CD8-positive, alpha-beta memory T cell (primary cell): ENCODE data around the gene ZFPM1. TPM values are rescaled to one million over a fixed set of nuclear protein-coding genes. Genes with fewer than 3 reads are reported as not detected.

Experiments
- CTCF ChIA-PET: fragments of 350-600 bp; sonication (Branson Sonifier 250); formaldehyde crosslinking; loops from one replicate; lab custom pipeline; 2021; ENCODE audit warnings: antibody characterized with exemption; lab: Charles Lee
- POLR2A ChIA-PET: fragments of 350-600 bp; sonication (Branson Sonifier 250); formaldehyde crosslinking; loops from one replicate; lab custom pipeline; 2021; ENCODE audit warnings: antibody characterized with exemption; lab: Charles Lee
- DNase-seq, 5 donors: peaks; one replicate each; pipeline versions ENCODE4 v3.0.0 to v3.0.0-alpha.2; 2020 to 2022; ENCODE audit warnings: mixed read lengths in 1 of 5
- H3K27ac ChIP-seq: one replicate; pipeline ENCODE4 v1.7.0; 2013; ENCODE audit warnings: low read depth, mild to moderate bottlenecking, low read length, moderate library complexity
- H3K27me3 ChIP-seq: 2 replicates; pipeline ENCODE4 v1.7.0; 2013; ENCODE audit warnings: low read length, mild to moderate bottlenecking; ENCODE audit not compliant: insufficient read depth, poor library complexity, severe bottlenecking
- H3K36me3 ChIP-seq: 2 replicates; pipeline ENCODE4 v1.7.0; 2013; ENCODE audit warnings: mild to moderate bottlenecking, low read length, moderate library complexity; ENCODE audit not compliant: insufficient read depth
- H3K4me1 ChIP-seq: 2 replicates; pipeline ENCODE4 v1.7.0; 2013; ENCODE audit warnings: mild to moderate bottlenecking, low read length, moderate library complexity; ENCODE audit not compliant: insufficient read depth
- H3K4me3 ChIP-seq: 2 replicates; pipeline ENCODE4 v1.7.0; 2013; ENCODE audit warnings: mild to moderate bottlenecking, low read length
- H3K9me3 ChIP-seq: 2 replicates; pipeline ENCODE4 v1.7.0; 2013; ENCODE audit warnings: mild to moderate bottlenecking, low read length
- H3K27ac Mint-ChIP-seq, 8 donors: one replicate each; pipeline ENCODE4 v1.8.0; 2020 to 2021; ENCODE audit warnings: mixed read lengths in 8 of 8, mild to moderate bottlenecking in 6 of 8, inconsistent platforms in 3 of 8, moderate library complexity in 3 of 8
- H3K27me3 Mint-ChIP-seq, 2 donors: one replicate each; pipeline ENCODE4 v1.8.0; 2020 to 2021; ENCODE audit warnings: mixed read lengths in 2 of 2, mild to moderate bottlenecking in 1 of 2, moderate library complexity in 1 of 2
- H3K36me3 Mint-ChIP-seq, 3 donors: one replicate each; pipeline ENCODE4 v1.8.0; 2020 to 2021; ENCODE audit warnings: mixed read lengths in 3 of 3, inconsistent platforms in 1 of 3, mild to moderate bottlenecking in 1 of 3
- H3K4me1 Mint-ChIP-seq, 3 donors: one replicate each; pipeline ENCODE4 v1.8.0; 2020 to 2021; ENCODE audit warnings: mixed read lengths in 3 of 3, inconsistent platforms in 1 of 3, mild to moderate bottlenecking in 1 of 3
- H3K4me3 Mint-ChIP-seq, 7 donors: one replicate each; pipeline ENCODE4 v1.8.0; 2020 to 2021; ENCODE audit warnings: mixed read lengths in 7 of 7, mild to moderate bottlenecking in 6 of 7, moderate library complexity in 4 of 7, inconsistent platforms in 2 of 7
- H3K9me3 Mint-ChIP-seq, 5 donors: one replicate each; pipeline ENCODE4 v1.8.0; 2020 to 2022; ENCODE audit warnings: mixed read lengths in 5 of 5, mild to moderate bottlenecking in 3 of 5, moderate library complexity in 2 of 5, inconsistent platforms in 1 of 5
- polyA plus RNA-seq: library from polyadenylated mRNA; unstranded; fragments of 300-500 nt; fragmentation: Illumina TruSeq; gene quantifications from one replicate; pipeline ENCODE4 v1.2.3, GENCODE V29; 2021
- total RNA-seq, 2 experiments: library from RNA; stranded (reverse); gene quantifications; one replicate each; pipeline ENCODE4 v1.2.3, GENCODE V29; 2021

ZFPM1 gene
- total and polyA plus RNA-seq, 3 experiments from 2014 or later = 0.71 to 16.7 (median 15.5) TPM

GRCh38 chr16:88456356-88457292 lies 3.5 kb downstream of the ZFPM1 start:
- H3K9me3 Mint-ChIP-seq = no peaks in the 10 kb centered on the region
- peak overlapping the region; percentile 91 to 100 (median 98) for H3K27ac Mint-ChIP-seq
- Histone ChIP-seq H3K4me1 (peaks cover 57% of the 10 kb centered on the region), H3K27ac (peak overlapping the region; percentile 79), H3K27me3 (no peaks in the 10 kb centered on the region), H3K4me3 (peak overlapping the region; percentile 65), H3K36me3 (no peaks in the 10 kb centered on the region), H3K9me3 (no peaks in the 10 kb centered on the region)
- H3K4me1 Mint-ChIP-seq = peaks cover 38 to 57% (median 39%) of the 10 kb centered on the region in 3 donors
- ChIA-PET CTCF (interaction anchor here (0.9 to 1.7 kb wide), 3 partner anchors 13 to 104 kb away, joined by 3 to 4 read pairs (median 4); no protein-coding TSS in a partner anchor), POLR2A (no interaction called here)
- H3K27me3 Mint-ChIP-seq = no peaks in the 10 kb centered on the region
- H3K4me3 Mint-ChIP-seq = peak overlapping the region; percentile 87 to 98 (median 90)
- peak in 4 of 5 donors; percentile 30 to 74 (median 50) for DNase-seq
- peaks cover 0 to 9% (median 0%) of the 10 kb centered on the region in 3 donors for H3K36me3 Mint-ChIP-seq

DNA sequence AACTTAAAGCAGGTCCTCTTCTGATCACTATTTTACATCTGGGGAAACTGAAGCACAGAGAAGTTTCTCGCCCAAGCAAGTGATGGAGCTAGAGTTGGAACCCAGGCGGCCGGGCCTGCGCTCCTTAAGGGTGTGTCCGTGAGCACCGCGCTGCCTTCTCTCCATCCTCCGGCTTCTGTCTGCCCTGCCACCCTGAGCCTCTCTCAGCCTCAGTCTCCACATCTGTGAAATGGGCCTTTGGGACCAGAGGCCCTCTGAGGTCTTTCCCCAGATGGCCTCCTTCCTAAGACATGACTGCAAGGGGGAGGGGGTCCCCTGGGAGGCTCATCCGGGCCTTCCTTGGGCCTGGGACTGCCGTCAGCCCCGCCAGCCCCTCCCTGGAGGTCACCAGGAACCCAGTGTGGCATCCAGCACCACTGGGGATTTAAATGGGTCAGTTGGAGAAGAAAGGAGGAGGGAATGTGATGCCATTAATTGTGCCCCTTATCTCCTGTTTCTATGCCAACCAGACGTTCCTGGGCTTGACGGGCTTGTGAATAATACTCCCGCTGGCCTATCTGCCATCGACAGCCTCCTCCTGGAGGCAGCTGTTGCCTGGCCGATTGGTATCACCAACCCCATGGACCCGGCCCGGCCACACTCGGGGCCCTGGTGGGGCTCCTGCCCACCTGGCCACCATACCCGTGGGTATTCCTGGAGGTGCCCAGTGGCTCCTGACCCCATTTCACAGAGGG lies 5.1 kb downstream of the ZFPM1 start:
- peak overlapping the region in 7 of 8 donors; percentile 21 to 99 (median 92) for H3K27ac Mint-ChIP-seq
- H3K9me3 Mint-ChIP-seq = no peaks in the 10 kb centered on the region
- no peaks in the 10 kb centered on the region for H3K27me3 Mint-ChIP-seq
- H3K9me3 ChIP-seq = no peaks in the 10 kb centered on the region
- no peaks in the 10 kb centered on the region for H3K27me3 ChIP-seq
- H3K36me3 Mint-ChIP-seq = peaks cover 0 to 7% (median 0%) of the 10 kb centered on the region in 3 donors
- H3K27ac ChIP-seq = no peak overlapping the region
- CTCF ChIA-PET = interaction anchor here (0.9 to 1.7 kb wide), 6 partner anchors 8 to 175 kb away, joined by 3 to 4 read pairs (median 3); no protein-coding TSS in a partner anchor
- peaks cover 30 to 53% (median 40%) of the 10 kb centered on the region in 3 donors for H3K4me1 Mint-ChIP-seq
- POLR2A ChIA-PET = no interaction called here
- DNase-seq = no peak
- no peaks in the 10 kb centered on the region for H3K36me3 ChIP-seq
- peak overlapping the region in 1 of 7 donors; percentile 24 for H3K4me3 Mint-ChIP-seq
- peaks cover 63% of the 10 kb centered on the region for H3K4me1 ChIP-seq
- H3K4me3 ChIP-seq = no peak overlapping the region

GRCh38 chr16:88458773-88459235 lies 5.7 kb downstream of the ZFPM1 start:
- POLR2A ChIA-PET = interaction anchor here (0.5 kb wide), 1 partner anchor 342 kb away, joined by 4 read pairs; no protein-coding TSS in a partner anchor
- Histone ChIP-seq H3K4me3 (no peak overlapping the region), H3K4me1 (peaks cover 69% of the 10 kb centered on the region), H3K27ac (no peak overlapping the region), H3K9me3 (no peaks in the 10 kb centered on the region), H3K27me3 (no peaks in the 10 kb centered on the region), H3K36me3 (no peaks in the 10 kb centered on the region)
- Mint-ChIP-seq H3K4me1 (peaks cover 30 to 53% (median 42%) of the 10 kb centered on the region in 3 donors), H3K27me3 (no peaks in the 10 kb centered on the region), H3K36me3 (peaks cover 0 to 7% (median 0%) of the 10 kb centered on the region in 3 donors), H3K27ac (peak overlapping the region in 3 of 8 donors; percentile 40 to 78 (median 69)), H3K4me3 (peak overlapping the region in 1 of 7 donors; percentile 74), H3K9me3 (no peaks in the 10 kb centered on the region)
- no peak for DNase-seq
- CTCF ChIA-PET = interaction anchor here (1.1 to 1.3 kb wide), 2 partner anchors 45 to 174 kb away, joined by 3 read pairs; no protein-coding TSS in a partner anchor

- POLR2A ChIA-PET = interaction anchor here (0.5 kb wide), 1 partner anchor 342 kb away, joined by 4 read pairs; no protein-coding TSS in a partner anchor
- no peaks in the 10 kb centered on the region for H3K9me3 Mint-ChIP-seq
- no peak for DNase-seq
- H3K4me3 ChIP-seq = no peak overlapping the region
- H3K4me1 Mint-ChIP-seq = peaks cover 30 to 55% (median 46%) of the 10 kb centered on the region in 3 donors
- H3K27ac ChIP-seq = no peak overlapping the region
- no peaks in the 10 kb centered on the region for H3K27me3 Mint-ChIP-seq
- no peaks in the 10 kb centered on the region for H3K27me3 ChIP-seq
- peaks cover 74% of the 10 kb centered on the region for H3K4me1 ChIP-seq
- CTCF ChIA-PET = interaction anchor here (1.1 to 1.3 kb wide), 2 partner anchors 44 to 173 kb away, joined by 3 read pairs; no protein-coding TSS in a partner anchor
- peaks cover 0 to 6% (median 0%) of the 10 kb centered on the region in 3 donors for H3K36me3 Mint-ChIP-seq
- H3K4me3 Mint-ChIP-seq = peak overlapping the region in 2 of 7 donors; percentile 74 to 78
- no peaks in the 10 kb centered on the region for H3K9me3 ChIP-seq
- H3K27ac Mint-ChIP-seq = peak overlapping the region in 4 of 8 donors; percentile 37 to 96 (median 74)
- H3K36me3 ChIP-seq = no peaks in the 10 kb centered on the region
Observed at GRCh38 chr16:88459366-88460073, 6.4 kb downstream of the ZFPM1 start.

DNA sequence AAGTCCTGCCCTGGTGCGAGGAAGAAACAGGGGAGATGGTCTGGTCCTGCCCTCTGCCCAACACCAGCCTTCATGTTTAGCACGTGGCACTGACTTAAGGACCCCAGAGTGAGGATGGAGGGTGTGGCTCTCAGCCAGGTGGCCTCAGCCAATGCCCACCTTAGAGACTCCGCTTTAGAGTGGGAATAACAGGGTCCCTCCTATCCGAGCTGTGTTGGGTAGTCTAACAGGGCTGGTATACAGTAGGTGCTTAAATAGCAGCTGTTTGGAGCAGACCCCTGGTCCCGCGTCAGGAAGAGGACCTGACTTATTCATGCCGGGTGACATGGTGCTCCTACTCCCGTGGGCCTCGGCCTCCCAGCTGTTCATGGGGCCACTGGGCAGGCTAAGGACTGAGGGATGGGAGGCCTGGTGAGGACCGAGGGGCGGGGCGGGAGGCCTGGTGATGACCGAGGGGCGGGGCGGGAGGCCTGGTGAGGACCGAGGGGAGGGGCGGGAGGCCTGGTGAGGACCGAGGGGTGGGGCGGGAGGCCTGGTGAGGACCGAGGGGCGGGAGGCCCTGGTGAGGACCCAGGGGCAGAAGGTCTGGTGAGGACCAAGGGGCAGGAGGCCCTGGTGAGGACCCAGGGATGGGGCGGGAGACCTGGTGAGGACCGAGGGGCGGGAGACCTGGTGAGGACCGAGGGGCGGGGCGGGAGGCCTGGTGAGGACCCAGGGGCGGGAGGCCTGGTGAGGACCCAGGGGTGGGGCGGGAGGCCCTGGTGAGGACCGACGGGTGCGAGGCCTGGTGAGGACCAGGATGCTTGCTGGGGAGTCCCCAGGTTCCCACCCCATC lies 7.6 kb downstream of the ZFPM1 start:
- Mint-ChIP-seq H3K36me3 (peaks cover 0 to 2% (median 0%) of the 10 kb centered on the region in 3 donors), H3K4me1 (peaks cover 32 to 64% (median 51%) of the 10 kb centered on the region in 3 donors), H3K27me3 (no peaks in the 10 kb centered on the region), H3K27ac (peak overlapping the region in 2 of 8 donors; percentile 43 to 60), H3K4me3 (peak overlapping the region in 1 of 7 donors; percentile 37), H3K9me3 (no peaks in the 10 kb centered on the region)
- no peak overlapping the region for H3K27ac ChIP-seq
- no peak overlapping the region for H3K4me3 ChIP-seq
- no peaks in the 10 kb centered on the region for H3K27me3 ChIP-seq
- POLR2A ChIA-PET = no interaction called here
- CTCF ChIA-PET = no interaction called here
- DNase-seq = no peak
- H3K4me1 ChIP-seq = peaks cover 84% of the 10 kb centered on the region
- H3K36me3 ChIP-seq = no peaks in the 10 kb centered on the region
- H3K9me3 ChIP-seq = no peaks in the 10 kb centered on the region

- Mint-ChIP-seq H3K27me3 (no peaks in the 10 kb centered on the region), H3K27ac (peak overlapping the region in 3 of 8 donors; percentile 7 to 83 (median 66)), H3K9me3 (no peaks in the 10 kb centered on the region), H3K4me1 (peaks cover 34 to 65% (median 51%) of the 10 kb centered on the region in 3 donors), H3K4me3 (peak overlapping the region in 3 of 7 donors; percentile 6 to 36 (median 28)), H3K36me3 (no peaks in the 10 kb centered on the region)
- ChIA-PET CTCF (no interaction called here), POLR2A (no interaction called here)
- Histone ChIP-seq H3K9me3 (no peaks in the 10 kb centered on the region), H3K4me1 (peaks cover 85% of the 10 kb centered on the region), H3K36me3 (no peaks in the 10 kb centered on the region), H3K27me3 (no peaks in the 10 kb centered on the region), H3K4me3 (no peak overlapping the region), H3K27ac (peak overlapping the region; percentile 47)
- DNase-seq = no peak
Observed at GRCh38 chr16:88461331-88462269, 8.5 kb downstream of the ZFPM1 start.
